HCT116 (cell line): ENCODE data around the gene KCNK10. TPM values are rescaled to one million over a fixed set of nuclear protein-coding genes. Genes with fewer than 3 reads are reported as not detected.

ENCODE experiments used
- ATAC-seq: fragments of 200-7000 bp; cut with Tn5 transposase; 2 replicates; pipeline ENCODE4 v1.9.1; 2020; ENCODE audit warnings: mild to moderate bottlenecking, moderate library complexity
- BruUV-seq: library from RNA; stranded (reverse); fragments of 400-500 nt; replicated peaks from 2 replicates; lab custom pipeline; 2021; lab: Mats Ljungman, UMichigan
- CTCF ChIA-PET: fragments of 300-600 bp; sonication (Branson Sonifier 250); formaldehyde crosslinking; loops from one replicate; lab custom pipeline; 2021; ENCODE audit warnings: antibody characterized with exemption; lab: Charles Lee
- POLR2A ChIA-PET: fragments of 300-600, 350-600 bp; sonication (Branson Sonifier 250); formaldehyde crosslinking; loops from one replicate; lab custom pipeline; 2021; ENCODE audit warnings: antibody characterized with exemption; lab: Charles Lee
- RAD21 ChIA-PET, 2 experiments: fragments of 300-600 bp; sonication (Branson Sonifier 250); formaldehyde crosslinking; loops; one replicate each; lab custom pipeline; 2023; ENCODE audit warnings: low total read pairs in 2 of 2; ENCODE audit not compliant: uncharacterized antibody in 2 of 2, unreplicated experiment in 2 of 2, low non-redundant PET in 1 of 2; lab: Charles Lee
- DNase-seq: peaks from one replicate; pipeline ENCODE4 v3.0.0-alpha.2; 2010; ENCODE audit warnings: low read depth, low spot score
- H2AFZ ChIP-seq: fragments of 200-600 bp; shearing (Covaris generic), sonication (generic); 2 replicates; pipeline ENCODE4 v1.6.1; 2017; ENCODE audit warnings: low read depth, mixed run types, mixed read lengths, antibody characterized with exemption, low read length; ENCODE audit not compliant: poor library complexity, severe bottlenecking
- H3K27ac ChIP-seq: 2 replicates; pipeline ENCODE4 v1.5.1; 2012; ENCODE audit warnings: low read depth, low read length
- H3K27me3 ChIP-seq: fragments of 200-600 bp; sonication (generic); 2 replicates; pipeline ENCODE4 v1.6.1; 2016; ENCODE audit warnings: mixed run types, low read length, mixed read lengths; ENCODE audit not compliant: insufficient read depth
- H3K36me3 ChIP-seq, 2 experiments: fragments of 200-500 bp in 1 of 2; fragments of 200-600 bp in 1 of 2; sonication (Bioruptor generic) in 1 of 2; sonication (generic) in 1 of 2; 2 replicates each; pipeline versions ENCODE4 v1.5.1 to v1.6.1; 2014 to 2016; ENCODE audit warnings: low read length in 2 of 2, inconsistent platforms in 1 of 2, mixed read lengths in 1 of 2, mixed run types in 1 of 2; ENCODE audit not compliant: insufficient read depth in 2 of 2, control insufficient read depth in 1 of 2
- H3K4me1 ChIP-seq, 2 experiments: fragments of 200-600 bp in 1 of 2; sonication (generic) in 1 of 2; 2 replicates each; pipeline versions ENCODE4 v1.5.1 to v1.6.1; 2012 to 2017; ENCODE audit warnings: low read length in 2 of 2, inconsistent platforms in 1 of 2, mild to moderate bottlenecking in 1 of 2, mixed read lengths in 1 of 2, mixed run types in 1 of 2, moderate library complexity in 1 of 2; ENCODE audit not compliant: insufficient read depth in 2 of 2, control insufficient read depth in 1 of 2
- H3K4me2 ChIP-seq: fragments of 200-600 bp; sonication (generic); 2 replicates; pipeline ENCODE4 v1.6.1; 2017; ENCODE audit warnings: mixed run types, low read length, mixed read lengths
- H3K4me3 ChIP-seq, 2 experiments: fragments of 200-600 bp in 1 of 2; sonication (generic) in 1 of 2; replicated peaks in 1 of 2; 2 replicates each; pipeline ENCODE4 v1.5.1; 2011 to 2016; ENCODE audit warnings: low read length in 2 of 2, control low read depth in 1 of 2, low read depth in 1 of 2, mild to moderate bottlenecking in 1 of 2, mixed read lengths in 1 of 2, mixed run types in 1 of 2
- H3K79me2 ChIP-seq: fragments of 200-600 bp; sonication (generic); 2 replicates; pipeline ENCODE4 v1.6.1; 2017; ENCODE audit warnings: mild to moderate bottlenecking, mixed run types, low read length, moderate library complexity, mixed read lengths; ENCODE audit not compliant: insufficient read depth
- H3K9ac ChIP-seq: fragments of 200-600 bp; sonication (generic); 2 replicates; pipeline ENCODE4 v1.6.1; 2016; ENCODE audit warnings: low read length, mixed read lengths
- H3K9me2 ChIP-seq: fragments of 200-600 bp; sonication (generic), shearing (Covaris generic); 2 replicates; pipeline ENCODE4 v1.6.1; 2017; ENCODE audit warnings: mixed run types, mild to moderate bottlenecking, moderate library complexity; ENCODE audit not compliant: insufficient read depth
- H3K9me3 ChIP-seq, 2 experiments: fragments of 200-500 bp in 1 of 2; fragments of 200-600 bp in 1 of 2; sonication (Bioruptor generic) in 1 of 2; sonication (generic) in 1 of 2; 2 replicates each; pipeline ENCODE4 v1.6.1; 2014 to 2017; ENCODE audit warnings: low read length in 2 of 2, mixed read lengths in 2 of 2, inconsistent platforms in 1 of 2, low read depth in 1 of 2, mild to moderate bottlenecking in 1 of 2, mixed run types in 1 of 2, moderate library complexity in 1 of 2; ENCODE audit not compliant: control insufficient read depth in 1 of 2, insufficient read depth in 1 of 2
- H4K20me1 ChIP-seq: fragments of 200-600 bp; sonication (generic), shearing (Covaris generic); 2 replicates; pipeline ENCODE4 v1.6.1; 2017; ENCODE audit warnings: mixed run types, mild to moderate bottlenecking, moderate library complexity; ENCODE audit not compliant: insufficient read depth
- CBX3 ChIP-seq: IDR thresholded peaks from 2 replicates; pipeline ENCODE4 v1.6.1; 2012; ENCODE audit warnings: low read depth
- EGR1 ChIP-seq: IDR thresholded peaks from 2 replicates; pipeline ENCODE4 v1.6.1; 2012; ENCODE audit warnings: low read depth
- EZH2 ChIP-seq: fragments of 200-600 bp; sonication (generic); IDR thresholded peaks from 2 replicates; pipeline ENCODE4 v1.6.1; 2017; ENCODE audit warnings: antibody characterized with exemption, mixed run types
- EZH2phosphoT487 ChIP-seq: fragments of 200-600 bp; IDR thresholded peaks from 2 replicates; pipeline ENCODE4 v1.6.1; 2018; ENCODE audit warnings: antibody characterized with exemption, borderline replicate concordance
- JUND ChIP-seq: IDR thresholded peaks from 2 replicates; pipeline ENCODE4 v1.6.1; 2012
- POLR2A ChIP-seq: IDR thresholded peaks from 2 replicates; pipeline ENCODE4 v1.7.0; 2011; ENCODE audit warnings: borderline replicate concordance; ENCODE audit not compliant: insufficient read depth, insufficient read length; ENCODE audit errors: extremely low read depth
- RAD21 ChIP-seq: IDR thresholded peaks from 2 replicates; pipeline ENCODE4 v1.6.1; 2012; ENCODE audit warnings: low read depth, mild to moderate bottlenecking
- TCF7L2 ChIP-seq: IDR thresholded peaks from 2 replicates; pipeline ENCODE4 v1.7.0; 2011; ENCODE audit warnings: borderline replicate concordance, inconsistent platforms; ENCODE audit not compliant: insufficient read depth, insufficient read length; ENCODE audit errors: extremely low read depth
- ZNF274 ChIP-seq: fragments of 200-500 bp; sonication (Bioruptor generic); IDR thresholded peaks from 2 replicates; pipeline ENCODE4 v1.6.1; 2014; ENCODE audit warnings: mild to moderate bottlenecking, low read depth, low read length, inconsistent platforms
- intact Hi-C: fragments of 100-400 bp; cut with micrococcal nuclease; formaldehyde crosslinking; loops from 2 replicates; pipeline ENCODE4 v1.10.0; 2022
- total RNA-seq: library from RNA; stranded (reverse); gene quantifications from one replicate; pipeline ENCODE4 v1.2.1, GENCODE V29; 2021; ENCODE audit not compliant: unreplicated experiment
- TF ChIP-seq, protein P1 (sequence below): IDR thresholded peaks from 2 replicates; pipeline ENCODE4 v1.6.1; 2012; ENCODE audit warnings: low read depth
- TF ChIP-seq, protein P2 (sequence below): IDR thresholded peaks from 2 replicates; pipeline ENCODE4 v1.6.1; 2012
- TF ChIP-seq, protein P3 (sequence below): IDR thresholded peaks from 2 replicates; pipeline ENCODE4 v1.6.1; 2011; ENCODE audit warnings: mild to moderate bottlenecking, low read length, moderate library complexity; ENCODE audit not compliant: insufficient replicate concordance; ENCODE audit errors: extremely low read depth

KCNK10 gene
- total RNA-seq, 1 experiment from 2014 or later: not detected

DNA sequence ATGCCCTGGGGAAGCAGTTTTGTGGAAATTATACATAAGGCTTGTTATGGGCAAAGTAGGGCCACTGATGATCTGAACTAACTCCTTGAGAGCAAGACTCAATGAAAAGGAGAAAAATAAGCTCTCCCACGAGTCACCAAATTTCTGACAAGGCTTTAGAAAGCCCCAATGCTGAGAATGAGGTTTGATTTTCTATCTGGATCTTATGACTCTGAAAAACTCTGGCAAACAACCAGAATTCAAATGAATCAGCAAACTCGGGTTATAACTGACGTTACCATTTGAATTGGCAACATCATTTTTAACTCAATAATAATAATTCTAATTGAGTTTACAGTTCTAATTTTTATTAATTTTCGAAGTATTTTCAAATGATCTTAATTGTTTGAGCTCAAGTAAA is 79.1 kb downstream of the KCNK10 start:
- ChIA-PET RAD21 (no interaction called here), CTCF (no interaction called here)
- H3K27ac ChIP-seq: no peak overlapping the region
- BruUV-seq: no TSS peak
- DNase-seq: no peak
- H4K20me1 ChIP-seq: no peaks in the 10 kb centered on the region
- H3K9me3 ChIP-seq: no peaks in the 10 kb centered on the region
- H3K4me3 ChIP-seq: no peak overlapping the region
- no peak for TF ChIP-seq EZH2phosphoT487
- TF ChIP-seq, protein P1, sequence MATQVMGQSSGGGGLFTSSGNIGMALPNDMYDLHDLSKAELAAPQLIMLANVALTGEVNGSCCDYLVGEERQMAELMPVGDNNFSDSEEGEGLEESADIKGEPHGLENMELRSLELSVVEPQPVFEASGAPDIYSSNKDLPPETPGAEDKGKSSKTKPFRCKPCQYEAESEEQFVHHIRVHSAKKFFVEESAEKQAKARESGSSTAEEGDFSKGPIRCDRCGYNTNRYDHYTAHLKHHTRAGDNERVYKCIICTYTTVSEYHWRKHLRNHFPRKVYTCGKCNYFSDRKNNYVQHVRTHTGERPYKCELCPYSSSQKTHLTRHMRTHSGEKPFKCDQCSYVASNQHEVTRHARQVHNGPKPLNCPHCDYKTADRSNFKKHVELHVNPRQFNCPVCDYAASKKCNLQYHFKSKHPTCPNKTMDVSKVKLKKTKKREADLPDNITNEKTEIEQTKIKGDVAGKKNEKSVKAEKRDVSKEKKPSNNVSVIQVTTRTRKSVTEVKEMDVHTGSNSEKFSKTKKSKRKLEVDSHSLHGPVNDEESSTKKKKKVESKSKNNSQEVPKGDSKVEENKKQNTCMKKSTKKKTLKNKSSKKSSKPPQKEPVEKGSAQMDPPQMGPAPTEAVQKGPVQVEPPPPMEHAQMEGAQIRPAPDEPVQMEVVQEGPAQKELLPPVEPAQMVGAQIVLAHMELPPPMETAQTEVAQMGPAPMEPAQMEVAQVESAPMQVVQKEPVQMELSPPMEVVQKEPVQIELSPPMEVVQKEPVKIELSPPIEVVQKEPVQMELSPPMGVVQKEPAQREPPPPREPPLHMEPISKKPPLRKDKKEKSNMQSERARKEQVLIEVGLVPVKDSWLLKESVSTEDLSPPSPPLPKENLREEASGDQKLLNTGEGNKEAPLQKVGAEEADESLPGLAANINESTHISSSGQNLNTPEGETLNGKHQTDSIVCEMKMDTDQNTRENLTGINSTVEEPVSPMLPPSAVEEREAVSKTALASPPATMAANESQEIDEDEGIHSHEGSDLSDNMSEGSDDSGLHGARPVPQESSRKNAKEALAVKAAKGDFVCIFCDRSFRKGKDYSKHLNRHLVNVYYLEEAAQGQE: no peak
- TF ChIP-seq JUND: no peak
- TF ChIP-seq CBX3: no peak
- no peak for TF ChIP-seq TCF7L2
- TF ChIP-seq ZNF274: no peak
- no peak for TF ChIP-seq POLR2A
- no peak for TF ChIP-seq EGR1
- TF ChIP-seq, protein P2, sequence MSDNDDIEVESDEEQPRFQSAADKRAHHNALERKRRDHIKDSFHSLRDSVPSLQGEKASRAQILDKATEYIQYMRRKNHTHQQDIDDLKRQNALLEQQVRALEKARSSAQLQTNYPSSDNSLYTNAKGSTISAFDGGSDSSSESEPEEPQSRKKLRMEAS: no peak
- no peak for TF ChIP-seq EZH2
- TF ChIP-seq, protein P3, sequence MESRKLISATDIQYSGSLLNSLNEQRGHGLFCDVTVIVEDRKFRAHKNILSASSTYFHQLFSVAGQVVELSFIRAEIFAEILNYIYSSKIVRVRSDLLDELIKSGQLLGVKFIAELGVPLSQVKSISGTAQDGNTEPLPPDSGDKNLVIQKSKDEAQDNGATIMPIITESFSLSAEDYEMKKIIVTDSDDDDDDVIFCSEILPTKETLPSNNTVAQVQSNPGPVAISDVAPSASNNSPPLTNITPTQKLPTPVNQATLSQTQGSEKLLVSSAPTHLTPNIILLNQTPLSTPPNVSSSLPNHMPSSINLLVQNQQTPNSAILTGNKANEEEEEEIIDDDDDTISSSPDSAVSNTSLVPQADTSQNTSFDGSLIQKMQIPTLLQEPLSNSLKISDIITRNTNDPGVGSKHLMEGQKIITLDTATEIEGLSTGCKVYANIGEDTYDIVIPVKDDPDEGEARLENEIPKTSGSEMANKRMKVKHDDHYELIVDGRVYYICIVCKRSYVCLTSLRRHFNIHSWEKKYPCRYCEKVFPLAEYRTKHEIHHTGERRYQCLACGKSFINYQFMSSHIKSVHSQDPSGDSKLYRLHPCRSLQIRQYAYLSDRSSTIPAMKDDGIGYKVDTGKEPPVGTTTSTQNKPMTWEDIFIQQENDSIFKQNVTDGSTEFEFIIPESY: no peak
- TF ChIP-seq RAD21: no peak
- TF ChIP-seq, all 23 proteins: peak for 0
- Histone ChIP-seq H3K9ac (no peak overlapping the region), H3K9me2 (no peaks in the 10 kb centered on the region), H3K4me1 (no peaks in the 10 kb centered on the region), H3K27me3 (peaks cover 3% of the 10 kb centered on the region; the same call in 1 of the 2 replicates), H2AFZ (no peak overlapping the region), H3K4me2 (no peak overlapping the region), H3K79me2 (no peaks in the 10 kb centered on the region), H3K36me3 (no peaks in the 10 kb centered on the region)
- ATAC-seq: no peak
- POLR2A ChIA-PET: no interaction called here
- intact Hi-C loops: no loop called here
